NB4 (cell line): ENCODE measurements around the gene ANKS1A.

ENCODE experiments used
- POLR2A ChIP-seq: IDR thresholded peaks from 2 replicates; pipeline ENCODE4 v1.6.1; 2011; ENCODE audit warnings: mild to moderate bottlenecking; ENCODE audit not compliant: insufficient read length; ENCODE audit errors: extremely low read depth
- TF ChIP-seq, protein P1 (sequence below): IDR thresholded peaks from one replicate; pipeline ENCODE4 v1.5.1; 2012; ENCODE audit warnings: low read depth, low read length

DNA sequence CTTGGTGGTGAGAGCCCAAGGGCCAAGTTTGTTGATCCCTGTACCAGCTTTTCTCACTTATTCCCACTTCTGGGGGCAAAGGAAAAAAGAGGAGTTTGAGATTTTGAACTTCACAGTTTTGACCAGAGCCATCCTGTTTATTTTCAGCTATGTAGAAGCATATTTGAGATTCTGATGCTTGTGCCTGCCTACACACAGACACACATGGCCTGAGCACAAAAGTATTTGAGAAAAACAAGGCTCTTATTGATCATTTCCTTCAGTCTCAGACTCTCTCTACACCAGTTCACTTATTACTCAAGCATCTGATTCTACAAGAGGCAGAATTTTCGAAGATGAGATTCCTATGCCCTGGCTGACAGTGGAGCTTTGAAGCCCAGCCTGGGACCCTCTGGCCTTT is 151.3 kb downstream of the ANKS1A start:
- TF ChIP-seq, protein P1, sequence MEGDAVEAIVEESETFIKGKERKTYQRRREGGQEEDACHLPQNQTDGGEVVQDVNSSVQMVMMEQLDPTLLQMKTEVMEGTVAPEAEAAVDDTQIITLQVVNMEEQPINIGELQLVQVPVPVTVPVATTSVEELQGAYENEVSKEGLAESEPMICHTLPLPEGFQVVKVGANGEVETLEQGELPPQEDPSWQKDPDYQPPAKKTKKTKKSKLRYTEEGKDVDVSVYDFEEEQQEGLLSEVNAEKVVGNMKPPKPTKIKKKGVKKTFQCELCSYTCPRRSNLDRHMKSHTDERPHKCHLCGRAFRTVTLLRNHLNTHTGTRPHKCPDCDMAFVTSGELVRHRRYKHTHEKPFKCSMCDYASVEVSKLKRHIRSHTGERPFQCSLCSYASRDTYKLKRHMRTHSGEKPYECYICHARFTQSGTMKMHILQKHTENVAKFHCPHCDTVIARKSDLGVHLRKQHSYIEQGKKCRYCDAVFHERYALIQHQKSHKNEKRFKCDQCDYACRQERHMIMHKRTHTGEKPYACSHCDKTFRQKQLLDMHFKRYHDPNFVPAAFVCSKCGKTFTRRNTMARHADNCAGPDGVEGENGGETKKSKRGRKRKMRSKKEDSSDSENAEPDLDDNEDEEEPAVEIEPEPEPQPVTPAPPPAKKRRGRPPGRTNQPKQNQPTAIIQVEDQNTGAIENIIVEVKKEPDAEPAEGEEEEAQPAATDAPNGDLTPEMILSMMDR: no peak
- no peak for TF ChIP-seq POLR2A
